Measurements from ENCODE around the gene ANO2.

The ANO2 gene

GRCh38 chr12:5655120-5655519 is 289.9 kb downstream of the ANO2 start:
- DNase-seq = no peak

- DNase-seq = no peak
These were observed 291.0 kb downstream of the ANO2 start for GRCh38 chr12:5654019-5654418.

GRCh38 chr12:5650829-5651461 is 294.1 kb downstream of the ANO2 start:
- no peak for DNase-seq

- DNase-seq = no peak
These were observed 294.8 kb downstream of the ANO2 start for GRCh38 chr12:5650281-5650680.

GRCh38 chr12:5648692-5649359 is 296.2 kb downstream of the ANO2 start:
- DNase-seq = peak; percentile 5

GRCh38 chr12:5643266-5643665 is 301.8 kb downstream of the ANO2 start:
- DNase-seq = no peak

- DNase-seq = no peak
These were observed 307.4 kb downstream of the ANO2 start for GRCh38 chr12:5637698-5638097.

- no peak for DNase-seq
These were observed 308.2 kb downstream of the ANO2 start for GRCh38 chr12:5636907-5637306.

- no peak for DNase-seq
These were observed 312.0 kb downstream of the ANO2 start for GRCh38 chr12:5633106-5633505.

GRCh38 chr12:5632453-5632852 is 312.6 kb downstream of the ANO2 start:
- DNase-seq = no peak

GRCh38 chr12:5631497-5631896 is 313.6 kb downstream of the ANO2 start:
- no peak for DNase-seq

GRCh38 chr12:5630726-5631125 is 314.3 kb downstream of the ANO2 start:
- DNase-seq = no peak

- DNase-seq = no peak
These were observed 316.6 kb downstream of the ANO2 start for GRCh38 chr12:5628501-5628900.

GRCh38 chr12:5627053-5627630 is 317.9 kb downstream of the ANO2 start:
- DNase-seq = no peak

GRCh38 chr12:5626151-5626550 is 318.9 kb downstream of the ANO2 start:
- DNase-seq = no peak

- DNase-seq = no peak
These were observed 320.4 kb downstream of the ANO2 start for GRCh38 chr12:5624486-5625272.

- DNase-seq = no peak
These were observed 321.6 kb downstream of the ANO2 start for GRCh38 chr12:5623411-5623810.

- DNase-seq = no peak
These were observed 322.8 kb downstream of the ANO2 start for GRCh38 chr12:5622280-5622679.

- DNase-seq = no peak
These were observed 323.7 kb downstream of the ANO2 start for GRCh38 chr12:5621329-5621728.

GRCh38 chr12:5620896-5621295 is 324.2 kb downstream of the ANO2 start:
- DNase-seq = no peak

GRCh38 chr12:5619628-5620027 is 325.4 kb downstream of the ANO2 start:
- no peak for DNase-seq

- no peak for DNase-seq
These were observed 328.2 kb downstream of the ANO2 start for GRCh38 chr12:5616854-5617253.

- DNase-seq = no peak
These were observed 329.3 kb downstream of the ANO2 start for GRCh38 chr12:5615760-5616159.

- no peak for DNase-seq
These were observed 330.8 kb downstream of the ANO2 start for GRCh38 chr12:5614256-5614655.

Data from activated CD4-positive, alpha-beta T cell treated with anti-CD3 and anti-CD28 coated beads, Interleukin-10, Interleukin-2, amounts not matched to agents 100 ng/mL and 50 ng/mL, durations not matched to agents 16 hours and 8 hours (primary cell).